Stimulated activated naive B cell treated with anti-CD40 and anti-IgM and Interleukin-4, amounts not matched to agents 10 μg/mL and 1 μg/mL and 100 μg/mL, for 72 hours (primary cell): ENCODE measurements around the gene TIMM13.

Source experiments
- ATAC-seq, 2 donors: fragments of 150-1000 bp; cut with Tn5 transposase; replicated peaks; 2 replicates each; pipeline ENCODE4 v1.10.0; 2021; ENCODE audit warnings: moderate library complexity in 1 of 2
- DNase-seq: peaks from one replicate; pipeline ENCODE4 v3.0.0; 2021
- H3K27ac Mint-ChIP-seq: one replicate; pipeline ENCODE4 v1.8.0; 2022; ENCODE audit warnings: mild to moderate bottlenecking, mixed read lengths
- H3K27me3 Mint-ChIP-seq, 2 donors: one replicate each; pipeline ENCODE4 v1.8.0; 2022; ENCODE audit warnings: mixed read lengths in 2 of 2
- H3K36me3 Mint-ChIP-seq, 2 donors: one replicate each; pipeline ENCODE4 v1.8.0; 2022; ENCODE audit warnings: mixed read lengths in 2 of 2, mild to moderate bottlenecking in 1 of 2
- H3K4me1 Mint-ChIP-seq, 2 donors: one replicate each; pipeline ENCODE4 v1.8.0; 2022; ENCODE audit warnings: mixed read lengths in 2 of 2, mild to moderate bottlenecking in 1 of 2
- H3K4me3 Mint-ChIP-seq, 2 donors: one replicate each; pipeline ENCODE4 v1.8.0; 2022; ENCODE audit warnings: mild to moderate bottlenecking in 2 of 2, mixed read lengths in 2 of 2, moderate library complexity in 1 of 2
- H3K9me3 Mint-ChIP-seq, 2 donors: one replicate each; pipeline ENCODE4 v1.8.0; 2022; ENCODE audit warnings: mixed read lengths in 2 of 2, mild to moderate bottlenecking in 1 of 2

The TIMM13 gene

DNA sequence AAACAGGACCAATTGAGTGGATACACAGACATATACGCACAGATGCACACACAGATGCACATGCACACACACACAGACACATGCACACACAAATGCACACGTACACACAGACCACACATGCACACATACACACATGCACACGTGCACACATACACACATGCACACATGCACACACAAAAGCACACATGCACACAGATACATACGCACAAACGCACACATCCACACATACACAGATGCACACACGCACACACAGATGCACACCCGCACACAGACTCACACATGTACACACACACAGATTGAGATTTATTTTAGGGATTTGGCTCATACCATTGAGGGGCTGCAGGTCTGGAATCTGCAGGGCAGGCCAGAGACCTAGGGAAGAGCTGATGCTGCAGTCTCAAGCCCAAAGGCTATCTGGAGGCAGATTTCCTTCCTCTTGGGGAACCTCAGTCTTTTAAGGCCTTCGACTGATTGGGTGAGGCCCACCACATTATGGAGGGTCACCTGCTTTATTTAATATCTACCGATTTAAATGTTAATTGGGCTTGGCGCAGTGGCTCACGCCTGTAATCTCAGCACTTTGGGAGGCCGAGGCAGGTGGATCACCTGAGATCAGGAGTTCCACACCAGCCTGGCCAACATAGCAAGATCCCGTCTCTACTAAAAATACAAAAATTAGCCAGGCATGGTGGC, 44.7 kb downstream of the TIMM13 start:
- no peak for ATAC-seq
- H3K27ac Mint-ChIP-seq, result no peak overlapping the region

DNA sequence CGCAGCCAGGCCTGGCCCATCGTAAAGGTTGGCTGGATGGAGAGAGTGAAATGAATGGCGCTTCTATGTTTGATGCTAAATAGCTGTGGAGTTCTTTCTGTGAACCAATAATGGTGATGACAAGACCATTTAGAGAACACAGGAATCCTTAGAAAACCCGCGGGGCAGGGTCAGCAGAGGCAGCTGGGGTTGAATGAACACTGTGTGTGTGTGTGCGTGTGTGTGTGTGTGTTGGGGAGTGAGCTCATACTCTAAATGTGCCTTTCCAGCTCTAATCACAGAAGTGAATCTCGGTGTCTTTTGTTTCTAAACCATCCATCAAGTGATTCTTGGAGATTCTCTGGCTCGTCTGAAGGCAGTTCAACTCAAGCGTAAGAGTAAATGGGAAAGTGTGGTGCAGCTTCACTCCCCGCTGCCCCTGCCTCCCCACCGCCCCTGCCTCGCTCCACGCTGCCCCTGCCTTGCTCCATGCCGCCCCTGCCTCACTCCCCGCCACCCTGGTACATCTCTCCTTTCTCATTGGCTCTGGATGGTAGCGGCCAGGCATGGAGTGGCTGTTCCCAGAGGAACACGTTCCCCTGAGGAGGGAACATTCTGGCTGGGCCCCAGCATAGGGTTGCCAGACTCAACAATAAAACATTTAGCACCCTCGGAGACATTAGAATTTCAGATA, 46.1 kb downstream of the TIMM13 start:
- no peak overlapping the region for H3K27ac Mint-ChIP-seq
- peak overlapping the region in 1 of 2 donors; percentile 39 for H3K4me3 Mint-ChIP-seq
- H3K36me3 Mint-ChIP-seq, result peaks cover 7 to 20% of the 10 kb centered on the region in 2 donors
- H3K4me1 Mint-ChIP-seq, result peaks cover 12 to 19% of the 10 kb centered on the region in 2 donors
- H3K27me3 Mint-ChIP-seq, result peaks cover 6 to 12% of the 10 kb centered on the region in 2 donors
- ATAC-seq (no peak), DNase-seq (no peak)
- H3K9me3 Mint-ChIP-seq, result peaks cover 13 to 16% of the 10 kb centered on the region in 2 donors

More for the DNA sequence above, 44.7 kb downstream of the TIMM13 start:
- DNase-seq, result no peak
- Mint-ChIP-seq H3K27me3 (peaks cover 2 to 10% of the 10 kb centered on the region in 2 donors), H3K4me3 (no peak overlapping the region), H3K36me3 (peaks cover 6 to 17% of the 10 kb centered on the region in 2 donors), H3K4me1 (peaks cover 12 to 16% of the 10 kb centered on the region in 2 donors), H3K9me3 (peaks cover 10 to 15% of the 10 kb centered on the region in 2 donors)

DNA sequence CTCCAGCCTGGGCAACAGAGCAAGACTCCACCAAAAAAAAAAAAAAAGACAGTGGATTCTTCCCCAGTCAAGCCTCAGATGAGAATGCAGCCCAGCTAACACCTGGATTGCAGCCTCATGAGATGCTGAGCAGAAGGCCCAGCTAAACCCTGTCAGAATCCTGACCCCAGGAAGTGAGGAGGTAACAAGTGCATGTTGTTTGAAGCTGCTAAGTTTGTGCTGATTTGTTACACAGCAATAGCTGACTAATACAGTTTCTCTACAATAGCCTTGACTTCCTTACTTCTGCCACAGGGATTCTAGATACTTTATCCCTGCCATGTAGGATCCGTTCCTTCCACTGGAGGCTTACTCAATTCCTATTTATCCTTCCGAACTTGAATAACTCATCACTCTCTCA, 46.8 kb downstream of the TIMM13 start:
- Mint-ChIP-seq H3K36me3 (peaks cover 7 to 20% of the 10 kb centered on the region in 2 donors), H3K27me3 (peaks cover 6 to 12% of the 10 kb centered on the region in 2 donors), H3K4me3 (no peak overlapping the region), H3K27ac (no peak overlapping the region), H3K4me1 (peaks cover 12 to 19% of the 10 kb centered on the region in 2 donors), H3K9me3 (peaks cover 13 to 17% of the 10 kb centered on the region in 2 donors)
- ATAC-seq (no peak), DNase-seq (no peak)

DNA sequence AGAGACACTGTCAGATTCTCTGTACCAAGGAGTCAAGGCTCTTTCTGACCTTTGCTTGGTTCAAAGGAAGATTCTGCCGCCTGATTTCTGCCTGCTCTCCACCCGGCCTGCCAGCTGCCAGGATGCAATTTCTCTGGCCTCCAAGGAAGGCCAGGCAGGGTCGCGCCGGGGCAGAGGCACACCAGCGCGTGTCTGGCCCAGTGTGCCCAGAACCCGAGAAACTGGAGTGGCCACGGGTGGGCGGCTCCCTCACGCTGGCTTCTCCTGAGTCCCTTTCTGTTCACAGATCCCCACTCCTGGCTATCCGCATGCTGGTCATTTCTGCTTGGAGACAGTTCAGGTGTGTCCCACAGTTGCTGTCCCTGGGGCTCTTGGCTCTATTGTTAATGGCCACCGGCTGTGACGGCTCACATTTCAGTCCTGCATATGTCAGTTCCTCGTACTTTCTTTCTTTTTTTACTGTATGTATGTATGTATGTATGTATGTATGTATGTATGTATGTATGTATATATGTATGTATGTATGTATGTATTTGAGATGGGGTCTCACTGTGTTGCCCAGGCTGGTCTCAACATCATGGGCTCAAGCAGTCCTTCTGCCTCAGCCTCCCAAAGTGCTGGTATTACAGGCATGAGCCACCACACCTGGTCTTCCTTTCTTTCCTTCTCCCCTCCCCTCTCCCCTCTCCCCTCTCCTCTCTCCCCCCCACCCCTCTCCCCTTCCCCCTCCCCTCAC, 50.4 kb downstream of the TIMM13 start:
- no peak for DNase-seq
- H3K27ac Mint-ChIP-seq, result no peak overlapping the region
- no peak overlapping the region for H3K4me3 Mint-ChIP-seq
- ATAC-seq, result no peak
- H3K4me1 Mint-ChIP-seq, result peaks cover 3 to 5% of the 10 kb centered on the region in 2 donors
- peaks cover 13 to 17% of the 10 kb centered on the region in 2 donors for H3K9me3 Mint-ChIP-seq
- peaks cover 7 to 20% of the 10 kb centered on the region in 2 donors for H3K36me3 Mint-ChIP-seq
- peaks cover 11 to 17% of the 10 kb centered on the region in 2 donors for H3K27me3 Mint-ChIP-seq
